Fibroblast of pulmonary artery (primary cell): ENCODE measurements around the gene CEP70.

Source experiments
- DNase-seq: peaks from one replicate; pipeline ENCODE4 v3.0.0-alpha.2; 2010; ENCODE audit warnings: low read depth
- H3K4me3 ChIP-seq: replicated peaks from 2 replicates; pipeline ENCODE4 v1.5.1; 2011; ENCODE audit warnings: low read depth, mild to moderate bottlenecking, control low read depth, low read length, moderate library complexity
- CTCF ChIP-seq: IDR thresholded peaks from 2 replicates; pipeline ENCODE4 v1.5.1; 2011; ENCODE audit warnings: mild to moderate bottlenecking, control low read depth, low read length, inconsistent platforms; ENCODE audit errors: missing control alignments

CEP70 gene

GRCh38 chr3:138594150-138594934, at the start of gene CEP70:
CEP70 (minus strand) TSS chr3:138594260; CDS start chr3:138572927, 21,333 bp downstream.
- peak within 1 kb of the TSS; percentile 64 for H3K4me3 ChIP-seq
- peak; percentile 77 for TF ChIP-seq CTCF
- DNase-seq, result peak; percentile 97

- no peak for DNase-seq
- H3K4me3 ChIP-seq, result no peak overlapping the region
- TF ChIP-seq CTCF, result no peak
These were observed 48.8 kb upstream of the CEP70 start for GRCh38 chr3:138642927-138643253.

GRCh38 chr3:138642226-138642926, 48.3 kb upstream of the CEP70 start:
- no peak for TF ChIP-seq CTCF
- H3K4me3 ChIP-seq, result no peak overlapping the region
- DNase-seq, result no peak

- H3K4me3 ChIP-seq, result no peak overlapping the region
- no peak for TF ChIP-seq CTCF
These were observed 46.5 kb upstream of the CEP70 start for GRCh38 chr3:138640537-138640936.

GRCh38 chr3:138638641-138639040, 44.6 kb upstream of the CEP70 start:
- no peak for TF ChIP-seq CTCF
- no peak for DNase-seq

More at GRCh38 chr3:138640537-138640936, 46.5 kb upstream of the CEP70 start:
- no peak for DNase-seq

GRCh38 chr3:138629526-138629925, 35.5 kb upstream of the CEP70 start:
- no peak overlapping the region for H3K4me3 ChIP-seq
- DNase-seq, result no peak
- no peak for TF ChIP-seq CTCF

More at GRCh38 chr3:138638641-138639040, 44.6 kb upstream of the CEP70 start:
- H3K4me3 ChIP-seq, result no peak overlapping the region
